NCI-H2029 treated with DMSO at 0.1 percent for 48 hours (cell line): ENCODE data around the gene OR1G1.
"Not testable (repeated sequence)": the region's sequence is repeated elsewhere in the genome, so short reads cannot be mapped to it uniquely, and the experiment has no call there.

ENCODE experiments used
- DNase-seq: peaks from one replicate; lab custom pipeline; 2025; lab: John Stamatoyannopoulos, UW

The OR1G1 gene

DNA sequence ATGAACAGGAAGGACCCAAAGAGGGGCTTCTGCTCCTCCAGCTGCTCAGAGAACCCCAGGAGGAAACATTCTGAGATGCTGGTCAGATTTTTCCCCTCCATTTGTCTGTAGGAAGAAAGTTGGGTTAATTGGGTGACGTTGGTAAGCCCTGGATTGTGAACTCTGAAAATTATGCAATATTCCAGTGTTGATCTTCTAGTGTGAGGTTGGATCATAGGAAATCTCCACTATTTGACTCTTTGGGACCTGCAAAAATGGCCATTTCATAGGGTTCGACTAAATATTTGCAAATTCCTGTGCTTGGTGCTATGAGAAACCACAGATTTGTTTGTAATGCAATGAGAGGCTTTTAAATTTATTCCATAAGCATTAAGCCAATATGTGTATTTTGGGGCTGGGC is at the start of gene OR1G1:
OR1G1 (minus strand) TSS at position 101 of the 400 bp plus-strand sequence; CDS start at position 101, 0 bp downstream.
- no peak for DNase-seq

DNA sequence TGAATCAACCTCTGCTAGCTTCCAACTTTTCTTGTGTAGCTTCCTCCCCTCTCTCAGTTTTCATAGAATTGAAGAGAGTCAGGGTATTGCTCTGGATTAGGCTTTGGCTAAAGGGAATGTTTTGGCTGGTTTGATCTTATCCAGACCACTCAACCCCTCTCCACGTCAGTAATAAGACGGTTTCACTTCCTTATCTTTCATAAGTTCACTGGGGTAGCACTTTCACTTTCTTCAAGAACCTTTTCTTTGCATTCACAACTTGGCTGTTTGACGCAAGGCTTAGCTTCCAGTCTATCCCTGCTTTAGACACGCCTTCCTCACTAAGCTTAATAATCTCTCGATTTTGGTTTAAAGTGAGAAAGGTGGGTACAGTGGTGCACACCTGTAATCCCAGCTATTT is 40.2 kb upstream of the OR1G1 start:
- DNase-seq = no peak

DNA sequence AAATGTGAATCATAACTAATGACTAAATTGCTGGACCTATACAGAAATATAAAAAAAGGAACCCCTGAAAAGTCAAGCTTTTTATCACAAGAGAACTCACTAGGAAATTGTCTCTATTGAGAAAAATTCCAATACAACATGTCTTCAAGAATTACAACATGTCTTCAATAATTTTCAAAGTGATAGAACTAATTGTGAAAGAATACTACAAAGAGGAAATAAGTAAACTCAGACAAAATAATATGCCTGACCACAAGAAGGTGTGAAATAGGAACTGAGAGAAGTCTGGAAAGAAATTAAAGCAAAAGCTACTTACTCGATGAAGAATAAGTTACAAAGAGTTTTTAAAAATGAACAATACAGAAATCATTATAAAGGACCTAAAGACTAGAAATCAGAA is 29.9 kb upstream of the OR1G1 start:
- DNase-seq = no peak

DNA sequence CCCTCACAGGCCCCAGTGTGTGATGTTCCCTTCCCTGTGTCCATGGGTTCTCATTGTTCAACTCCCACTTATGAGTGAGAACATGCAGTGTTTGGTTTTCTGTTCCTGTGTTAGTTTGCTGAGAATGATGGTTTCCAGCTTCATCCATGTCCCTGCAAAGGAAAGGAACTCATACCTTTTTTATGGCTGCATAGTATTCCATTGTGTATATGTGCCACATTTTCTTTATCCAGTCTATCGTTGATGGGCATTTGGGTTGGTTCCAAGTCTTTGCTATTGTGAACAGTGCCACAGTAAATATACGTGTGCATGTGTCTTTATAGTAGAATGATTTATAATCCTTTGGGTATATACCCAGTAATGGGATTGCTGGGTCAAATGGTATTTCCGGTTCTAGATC is 10.1 kb upstream of the OR1G1 start:
- DNase-seq = not testable (repeated sequence)

DNA sequence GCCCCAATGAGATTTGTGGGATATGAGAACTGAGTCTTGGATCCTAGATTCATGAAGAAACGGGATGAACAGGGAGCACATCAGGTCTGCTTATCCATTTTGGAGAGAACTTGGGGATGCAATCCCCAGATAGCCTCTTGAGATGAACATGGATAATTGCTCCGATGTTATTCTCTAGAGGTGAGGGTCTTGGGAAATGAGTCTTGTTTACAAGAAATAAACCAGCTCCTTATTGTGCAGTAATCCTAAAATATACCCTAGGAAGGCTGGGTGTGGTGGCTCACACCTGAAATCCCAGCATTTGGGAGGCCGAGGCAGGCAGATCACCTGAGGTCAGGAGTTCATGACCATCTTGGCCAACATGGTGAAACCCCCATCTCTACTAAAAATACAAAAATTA is 23.0 kb downstream of the OR1G1 start, which contains the start of gene OR1D2:
OR1D2 (minus strand) TSS at position 101 of the 400 bp plus-strand sequence. CDS start 11,426 bp downstream, outside the sequence.
- DNase-seq = no peak
